HG03175 (cell line): Measurements from ENCODE around the gene BLVRB.
"Not testable (repeated sequence)": the region's sequence is repeated elsewhere in the genome, so short reads cannot be mapped to it uniquely, and the experiment has no call there.

Experiments used
- ATAC-seq: cut with Tn5 transposase; IDR thresholded peaks from one replicate; pipeline ENCODE4 v1.9.1; 2021; ENCODE audit warnings: mild to moderate bottlenecking, moderate library complexity; ENCODE audit not compliant: unreplicated experiment

Gene BLVRB

DNA sequence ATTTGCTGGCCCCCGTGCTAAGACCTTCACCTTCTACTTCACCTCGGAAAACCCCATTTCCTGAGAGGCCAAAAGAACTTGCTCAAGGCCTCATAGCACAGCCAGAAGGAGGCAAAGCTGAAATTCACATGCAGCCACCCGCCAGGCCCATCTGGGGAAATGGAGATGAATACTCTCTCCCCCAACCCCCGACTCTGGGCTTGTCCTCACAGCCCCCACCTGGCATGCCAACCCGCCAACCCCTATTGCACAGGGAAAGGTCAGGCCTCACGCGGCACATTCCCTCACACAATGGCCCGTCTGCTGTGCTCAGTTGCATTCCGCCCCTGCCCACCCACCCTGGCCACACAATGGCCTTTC, 55.5 kb downstream of the BLVRB start:
- no peak for ATAC-seq

GRCh38 chr19:40408598-40408925, 57.0 kb downstream of the BLVRB start:
- not testable (repeated sequence) for ATAC-seq

- no peak for ATAC-seq
Measured at GRCh38 chr19:40407714-40408597, 57.6 kb downstream of the BLVRB start.

DNA sequence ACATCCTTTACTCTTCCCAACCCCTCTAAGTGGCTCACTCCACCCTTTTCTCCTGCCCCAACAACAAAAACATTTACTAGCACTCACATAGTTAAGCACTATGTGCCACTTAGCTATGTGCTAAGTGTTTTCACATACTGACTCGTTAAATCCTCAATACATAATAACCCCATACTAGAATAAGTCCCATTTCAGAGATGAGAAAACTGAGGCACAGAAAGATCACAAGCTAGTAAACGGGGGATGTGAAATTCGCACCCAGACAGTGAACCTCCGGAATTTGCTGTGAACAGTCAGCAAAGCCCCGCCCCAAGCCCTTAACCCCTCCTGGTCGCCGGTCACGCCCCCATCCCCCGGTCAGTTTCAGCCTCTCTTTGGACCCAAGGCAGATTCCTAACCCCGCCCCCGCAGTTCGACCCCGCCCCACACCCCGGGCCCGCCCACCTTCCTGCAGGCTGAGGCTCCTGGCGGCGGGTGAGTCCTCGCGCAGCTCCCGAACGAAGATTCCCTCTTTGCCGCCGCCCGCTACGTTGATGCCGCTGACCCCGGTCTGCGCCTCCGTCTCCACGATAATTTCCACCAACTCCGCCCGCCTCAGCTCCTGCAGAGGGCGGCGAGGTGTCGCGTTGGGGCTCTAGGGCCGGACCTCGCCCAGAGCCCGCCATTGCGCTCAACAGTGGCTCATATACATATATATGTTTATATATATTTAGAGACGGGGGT, 62.1 kb downstream of the BLVRB start:
- peak; percentile 67 for ATAC-seq

- no peak for ATAC-seq
Measured at GRCh38 chr19:40400559-40400958, 65.0 kb downstream of the BLVRB start.

DNA sequence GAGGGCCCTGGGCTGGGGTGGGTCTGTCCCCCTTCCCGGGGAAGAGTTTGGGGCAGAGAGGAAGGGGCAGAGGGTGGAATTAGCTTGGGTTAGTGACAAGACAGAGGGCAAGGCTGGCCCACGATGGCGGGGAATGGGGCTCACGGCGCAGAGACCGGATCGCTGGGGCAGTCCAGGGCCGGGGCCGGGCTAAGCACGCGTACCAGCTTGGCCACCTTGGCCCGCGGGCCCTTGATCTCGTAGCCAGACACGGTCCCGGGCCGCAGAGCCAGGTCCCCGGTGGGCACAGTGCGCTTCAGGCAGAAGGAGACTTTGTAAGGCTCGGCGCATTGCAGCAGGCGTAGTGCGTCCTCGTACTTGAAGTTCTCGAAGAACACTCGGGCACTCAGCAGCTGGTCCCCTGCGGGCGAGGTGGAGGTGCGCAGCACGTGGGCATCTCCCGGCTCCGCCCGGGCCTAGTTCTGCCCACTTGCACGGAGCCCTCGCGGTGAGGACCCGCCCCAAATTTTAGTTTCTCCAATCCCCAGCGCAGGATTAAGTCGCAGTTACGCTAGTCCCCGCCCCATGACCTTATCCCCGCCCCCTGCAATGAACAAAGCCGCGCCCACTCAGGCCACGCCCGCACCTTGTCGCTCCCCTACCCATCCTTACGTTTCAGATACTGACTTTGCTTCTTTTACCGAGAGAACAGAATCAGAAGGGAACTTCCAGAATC, 67.0 kb downstream of the BLVRB start:
- ATAC-seq, result no peak
